ENCODE measurements around the gene TTC32. TPM values are rescaled to one million over a fixed set of nuclear protein-coding genes. Genes with fewer than 3 reads are reported as not detected.
A peak's percentile ranks its signal among the peaks of the same experiment; 100 is the strongest.

Gene TTC32
- total and polyA plus RNA-seq, 2 experiments from 2014 or later: 23.0 to 36.3 TPM

- Histone ChIP-seq H3K36me3 (no peaks in the 10 kb centered on the region), H3K27me3 (peaks cover 5% of the 10 kb centered on the region), H3K4me3 (no peak overlapping the region), H3K4me1 (ENCODE audit: low read depth) (no peaks in the 10 kb centered on the region), H3K27ac (no peak overlapping the region), H3K9me3 (ENCODE audit: low read depth) (no peaks in the 10 kb centered on the region)
- no peak for TF ChIP-seq CTCF (IDR thresholded peaks at IDR 0.05; ENCODE audit: low read depth, low read length)
- no peak for DNase-seq (ENCODE audit: low read depth in 1 of 2, low spot score in 1 of 2)
These were observed 44.0 kb downstream of the TTC32 start for GRCh38 chr2:19857806-19858205.

GRCh38 chr2:19857100-19857499 lies 44.7 kb downstream of the TTC32 start:
- H3K27ac ChIP-seq: no peak overlapping the region
- no peak for TF ChIP-seq CTCF (IDR thresholded peaks at IDR 0.05; ENCODE audit: low read depth, low read length)

DNA sequence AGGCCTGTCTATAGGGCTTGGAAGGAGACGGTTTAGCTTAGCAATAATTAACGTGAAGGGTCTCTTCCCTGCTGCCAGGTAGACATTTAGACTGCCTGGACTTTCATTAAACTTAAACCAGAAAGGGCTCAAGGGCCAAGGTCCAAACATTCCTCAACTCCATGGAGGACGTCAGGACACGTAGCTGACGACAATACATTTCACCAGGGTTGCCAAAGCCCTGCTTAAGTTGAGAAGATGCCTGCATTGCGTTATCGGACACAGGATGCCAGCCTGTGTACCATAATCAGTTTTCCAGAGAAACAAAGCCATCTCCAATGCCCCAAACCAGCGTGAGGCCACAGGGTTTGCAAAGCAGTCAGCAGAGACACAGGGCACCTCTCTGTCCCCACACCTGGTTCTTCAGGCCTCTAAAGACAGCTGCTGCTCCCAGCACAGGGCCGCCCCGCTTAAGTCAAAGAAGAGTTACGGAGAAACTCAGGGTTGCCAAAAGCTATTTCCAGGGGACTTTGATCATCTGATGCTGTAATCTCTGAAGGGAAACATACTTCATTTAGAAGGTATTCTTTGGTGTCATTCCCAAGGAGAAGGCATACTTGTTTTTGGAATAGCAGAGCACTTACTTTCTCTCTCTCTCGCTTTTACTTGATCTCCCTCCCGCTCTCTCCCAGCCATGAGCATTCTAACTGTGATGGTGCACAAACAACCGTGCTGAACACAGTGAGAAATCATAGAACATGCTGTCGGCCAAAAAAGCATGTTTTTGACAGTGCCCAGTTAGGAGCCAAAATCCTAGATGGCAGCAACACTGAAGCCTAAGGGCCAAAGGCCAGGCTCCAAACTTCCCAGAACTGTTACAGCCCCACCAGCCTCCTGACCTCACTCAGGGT lies 46.0 kb downstream of the TTC32 start:
- Histone ChIP-seq H3K27me3 (peaks cover 5% of the 10 kb centered on the region), H3K4me3 (no peak overlapping the region), H3K9me3 (ENCODE audit: low read depth) (no peaks in the 10 kb centered on the region), H3K4me1 (ENCODE audit: low read depth) (no peaks in the 10 kb centered on the region), H3K36me3 (no peaks in the 10 kb centered on the region), H3K27ac (no peak overlapping the region)
- DNase-seq (ENCODE audit: low read depth in 1 of 2, low spot score in 1 of 2): no peak
- TF ChIP-seq CTCF (IDR thresholded peaks at IDR 0.05; ENCODE audit: low read depth, low read length): no peak

More at GRCh38 chr2:19857100-19857499, 44.7 kb downstream of the TTC32 start:
- Histone ChIP-seq H3K9me3 (ENCODE audit: low read depth) (no peaks in the 10 kb centered on the region), H3K27me3 (peaks cover 5% of the 10 kb centered on the region), H3K36me3 (no peaks in the 10 kb centered on the region), H3K4me3 (no peak overlapping the region), H3K4me1 (ENCODE audit: low read depth) (no peaks in the 10 kb centered on the region)
- DNase-seq (ENCODE audit: low read depth in 1 of 2, low spot score in 1 of 2): no peak

DNA sequence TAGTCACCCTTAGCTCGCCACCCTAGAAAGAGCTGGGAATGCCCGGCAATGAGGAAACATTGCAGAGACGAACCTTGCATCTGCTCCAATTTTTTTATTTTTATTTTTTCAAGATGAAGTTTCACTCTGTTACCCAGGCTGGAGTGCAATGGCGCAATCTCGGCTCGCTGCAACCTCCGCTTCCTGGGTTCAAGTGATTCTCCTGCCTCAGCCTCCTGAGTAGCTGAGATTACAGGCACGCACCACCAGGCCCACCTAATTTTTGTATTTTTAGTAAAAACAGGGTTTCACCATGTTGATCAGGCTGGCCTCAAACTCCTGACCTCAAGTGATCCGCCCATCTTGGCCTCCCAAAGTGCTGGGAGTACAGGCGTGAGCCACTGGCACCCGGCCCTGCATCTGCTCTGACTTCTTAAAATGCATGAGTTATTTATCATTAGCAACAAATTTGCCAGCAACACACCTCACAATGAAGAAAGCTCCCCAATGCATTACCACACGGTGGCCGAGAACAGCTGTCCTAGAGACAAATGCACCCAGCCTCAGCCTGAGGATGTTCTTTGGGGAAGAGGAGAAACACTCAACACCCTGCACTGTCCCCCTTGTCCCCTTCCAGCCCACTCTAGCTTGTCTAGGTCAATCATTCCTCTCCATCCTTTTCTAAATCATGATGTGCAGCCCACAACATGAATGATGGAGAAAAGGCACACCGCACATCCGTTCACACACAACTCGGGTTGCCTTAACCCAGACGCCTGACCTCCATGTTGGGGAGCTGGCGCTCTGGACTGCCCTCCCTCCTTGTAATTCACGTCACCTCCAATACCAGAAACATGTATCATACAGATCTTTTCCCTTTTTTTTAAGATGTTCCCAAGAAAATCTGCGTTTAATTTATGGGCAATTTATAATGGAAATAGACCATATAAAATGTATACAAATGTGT lies 46.9 kb downstream of the TTC32 start:
- Histone ChIP-seq H3K36me3 (no peaks in the 10 kb centered on the region), H3K27ac (no peak overlapping the region), H3K4me1 (ENCODE audit: low read depth) (no peaks in the 10 kb centered on the region), H3K4me3 (no peak overlapping the region), H3K9me3 (ENCODE audit: low read depth) (no peaks in the 10 kb centered on the region), H3K27me3 (peaks cover 5% of the 10 kb centered on the region)
- no peak for DNase-seq (ENCODE audit: low read depth in 1 of 2, low spot score in 1 of 2)
- TF ChIP-seq CTCF (IDR thresholded peaks at IDR 0.05; ENCODE audit: low read depth, low read length): no peak

DNA sequence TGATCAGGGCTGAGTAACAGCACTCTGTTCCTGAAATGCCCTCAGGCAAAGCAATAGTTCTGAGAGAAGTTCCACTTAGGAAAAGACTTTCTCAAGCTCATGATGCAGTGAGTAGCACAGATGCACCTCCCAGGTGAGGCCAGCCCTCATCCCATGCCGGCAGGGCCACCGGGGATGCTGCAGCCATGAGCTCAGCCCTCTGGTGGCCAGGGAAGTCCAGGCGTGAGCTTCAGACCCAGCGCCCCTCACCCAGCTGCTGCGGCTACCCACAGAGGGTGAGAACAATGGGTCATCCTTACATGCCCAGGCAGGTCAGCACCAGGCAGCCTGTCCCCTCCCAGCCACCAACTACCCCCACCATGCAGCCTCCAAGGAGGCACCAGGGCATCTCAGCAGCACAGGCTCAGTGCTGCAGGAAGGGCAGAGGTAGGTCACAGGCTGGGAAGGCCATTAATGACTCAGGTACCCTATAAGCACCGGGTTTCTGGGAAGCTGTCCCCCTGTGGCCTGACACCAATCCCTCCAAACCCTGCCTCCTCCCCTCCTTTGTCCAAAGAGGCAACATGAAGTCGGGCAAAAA lies 50.6 kb downstream of the TTC32 start:
- no peaks in the 10 kb centered on the region for H3K4me1 ChIP-seq (ENCODE audit: low read depth)
- H3K9me3 ChIP-seq (ENCODE audit: low read depth): no peaks in the 10 kb centered on the region
- peak; percentile 28 for TF ChIP-seq CTCF (IDR thresholded peaks at IDR 0.05; ENCODE audit: low read depth, low read length)
- H3K36me3 ChIP-seq: no peaks in the 10 kb centered on the region
- no peak overlapping the region for H3K27ac ChIP-seq
- H3K27me3 ChIP-seq: no peaks in the 10 kb centered on the region
- no peak for DNase-seq (ENCODE audit: low read depth in 1 of 2, low spot score in 1 of 2)
- no peak overlapping the region for H3K4me3 ChIP-seq

Data from cardiac muscle cell (in vitro differentiated cells and primary cell).